ENCODE results near the gene CEP170.

Gene CEP170

GRCh38 chr1:243253211-243253925 is 1.7 kb downstream of the CEP170 start:
- no peak for TF ChIP-seq EP300 (IDR thresholded peaks at IDR 0.05; ENCODE audit: borderline replicate concordance)
- no peak for TF ChIP-seq MAX (IDR thresholded peaks at IDR 0.05)
- TF ChIP-seq TAF1 (IDR thresholded peaks at IDR 0.05; ENCODE audit: low read depth), result no peak
- no peak for TF ChIP-seq USF1 (IDR thresholded peaks at IDR 0.05)
- TF ChIP-seq ZBTB7A (IDR thresholded peaks at IDR 0.05; ENCODE audit: low read depth), result no peak
- no peak for TF ChIP-seq NFIC (IDR thresholded peaks at IDR 0.05)

GRCh38 chr1:243251539-243251938 is 3.5 kb downstream of the CEP170 start:
- TF ChIP-seq TCF12 (IDR thresholded peaks at IDR 0.05; ENCODE audit: low read depth) (no peak), MAX (IDR thresholded peaks at IDR 0.05) (no peak), NFIC (IDR thresholded peaks at IDR 0.05) (no peak), EP300 (IDR thresholded peaks at IDR 0.05; ENCODE audit: borderline replicate concordance) (no peak), TEAD4 (IDR thresholded peaks at IDR 0.05) (no peak), CEBPB (IDR thresholded peaks at IDR 0.05) (no peak), FOXM1 (IDR thresholded peaks at IDR 0.05; ENCODE audit: borderline replicate concordance, low read depth) (no peak)

- TF ChIP-seq YY1 (IDR thresholded peaks at IDR 0.05; ENCODE audit: low read depth) (no peak), RAD21 (IDR thresholded peaks at IDR 0.05; ENCODE audit: low read depth) (no peak), FOXM1 (IDR thresholded peaks at IDR 0.05; ENCODE audit: borderline replicate concordance, low read depth) (no peak), CEBPB (IDR thresholded peaks at IDR 0.05) (no peak), ZBTB7A (IDR thresholded peaks at IDR 0.05; ENCODE audit: low read depth) (no peak), EGR1 (IDR thresholded peaks at IDR 0.05) (no peak), EP300 (IDR thresholded peaks at IDR 0.05; ENCODE audit: borderline replicate concordance) (no peak), TEAD4 (IDR thresholded peaks at IDR 0.05) (no peak), USF1 (IDR thresholded peaks at IDR 0.05) (no peak), TCF12 (IDR thresholded peaks at IDR 0.05; ENCODE audit: low read depth) (no peak), NFIC (IDR thresholded peaks at IDR 0.05) (no peak), REST (IDR thresholded peaks at IDR 0.05; ENCODE audit: low read depth) (no peak), CREB1 (IDR thresholded peaks at IDR 0.05; ENCODE audit: low read depth) (no peak), TAF1 (IDR thresholded peaks at IDR 0.05; ENCODE audit: low read depth) (no peak)
These were observed 5.0 kb downstream of the CEP170 start for GRCh38 chr1:243250102-243250501.

GRCh38 chr1:243249214-243249613 is 5.9 kb downstream of the CEP170 start:
- TF ChIP-seq NFIC (IDR thresholded peaks at IDR 0.05) (no peak), TEAD4 (IDR thresholded peaks at IDR 0.05) (no peak), TAF1 (IDR thresholded peaks at IDR 0.05; ENCODE audit: low read depth) (no peak), CEBPB (IDR thresholded peaks at IDR 0.05) (no peak), EP300 (IDR thresholded peaks at IDR 0.05; ENCODE audit: borderline replicate concordance) (no peak), CREB1 (IDR thresholded peaks at IDR 0.05; ENCODE audit: low read depth) (no peak), RAD21 (IDR thresholded peaks at IDR 0.05; ENCODE audit: low read depth) (no peak), ZBTB7A (IDR thresholded peaks at IDR 0.05; ENCODE audit: low read depth) (no peak), MAX (IDR thresholded peaks at IDR 0.05) (no peak), USF1 (IDR thresholded peaks at IDR 0.05) (no peak), YY1 (IDR thresholded peaks at IDR 0.05; ENCODE audit: low read depth) (no peak), FOXM1 (IDR thresholded peaks at IDR 0.05; ENCODE audit: borderline replicate concordance, low read depth) (no peak), EGR1 (IDR thresholded peaks at IDR 0.05) (no peak)

- TF ChIP-seq TCF12 (IDR thresholded peaks at IDR 0.05; ENCODE audit: low read depth), result no peak
- TF ChIP-seq NFIC (IDR thresholded peaks at IDR 0.05), result no peak
- TF ChIP-seq REST (IDR thresholded peaks at IDR 0.05; ENCODE audit: low read depth), result no peak
- no peak for TF ChIP-seq RAD21 (IDR thresholded peaks at IDR 0.05; ENCODE audit: low read depth)
- TF ChIP-seq EGR1 (IDR thresholded peaks at IDR 0.05), result no peak
- TF ChIP-seq TEAD4 (IDR thresholded peaks at IDR 0.05), result no peak
- no peak for TF ChIP-seq MAX (IDR thresholded peaks at IDR 0.05)
- no peak for TF ChIP-seq USF1 (IDR thresholded peaks at IDR 0.05)
These were observed 7.2 kb downstream of the CEP170 start for GRCh38 chr1:243247901-243248300.

Measured in Ishikawa (cell line).